NB4 (cell line): ENCODE results near the gene ARSB.

Source experiments
- MYC ChIP-seq: IDR thresholded peaks from 2 replicates; pipeline ENCODE4 v1.6.1; 2011; ENCODE audit warnings: low read depth, low read length
- POLR2A ChIP-seq: IDR thresholded peaks from 2 replicates; pipeline ENCODE4 v1.6.1; 2011; ENCODE audit warnings: mild to moderate bottlenecking; ENCODE audit not compliant: insufficient read length; ENCODE audit errors: extremely low read depth
- TF ChIP-seq, protein P1 (sequence below): IDR thresholded peaks from one replicate; pipeline ENCODE4 v1.5.1; 2012; ENCODE audit warnings: low read depth, low read length
- TF ChIP-seq, protein P2 (sequence below): IDR thresholded peaks from 2 replicates; pipeline ENCODE4 v1.6.1; 2011; ENCODE audit warnings: low read depth, low read length

DNA sequence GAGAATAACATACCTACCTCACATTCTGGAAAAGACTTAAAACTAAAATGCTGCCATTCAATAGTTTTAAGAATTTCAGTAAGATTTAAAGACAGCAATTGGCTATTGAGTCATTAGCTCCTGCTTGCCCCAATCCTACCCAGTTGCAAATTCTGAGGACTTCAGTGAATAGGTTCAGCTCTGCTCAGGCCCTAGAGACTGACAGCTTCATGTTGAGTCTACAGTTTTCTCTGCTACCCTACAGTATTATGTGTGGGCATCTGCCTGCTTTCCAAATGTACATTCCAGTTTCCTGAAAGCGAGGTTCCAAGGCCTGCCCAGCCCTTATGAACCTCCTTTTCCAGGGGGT, 61.5 kb downstream of the ARSB start:
- TF ChIP-seq, protein P1, sequence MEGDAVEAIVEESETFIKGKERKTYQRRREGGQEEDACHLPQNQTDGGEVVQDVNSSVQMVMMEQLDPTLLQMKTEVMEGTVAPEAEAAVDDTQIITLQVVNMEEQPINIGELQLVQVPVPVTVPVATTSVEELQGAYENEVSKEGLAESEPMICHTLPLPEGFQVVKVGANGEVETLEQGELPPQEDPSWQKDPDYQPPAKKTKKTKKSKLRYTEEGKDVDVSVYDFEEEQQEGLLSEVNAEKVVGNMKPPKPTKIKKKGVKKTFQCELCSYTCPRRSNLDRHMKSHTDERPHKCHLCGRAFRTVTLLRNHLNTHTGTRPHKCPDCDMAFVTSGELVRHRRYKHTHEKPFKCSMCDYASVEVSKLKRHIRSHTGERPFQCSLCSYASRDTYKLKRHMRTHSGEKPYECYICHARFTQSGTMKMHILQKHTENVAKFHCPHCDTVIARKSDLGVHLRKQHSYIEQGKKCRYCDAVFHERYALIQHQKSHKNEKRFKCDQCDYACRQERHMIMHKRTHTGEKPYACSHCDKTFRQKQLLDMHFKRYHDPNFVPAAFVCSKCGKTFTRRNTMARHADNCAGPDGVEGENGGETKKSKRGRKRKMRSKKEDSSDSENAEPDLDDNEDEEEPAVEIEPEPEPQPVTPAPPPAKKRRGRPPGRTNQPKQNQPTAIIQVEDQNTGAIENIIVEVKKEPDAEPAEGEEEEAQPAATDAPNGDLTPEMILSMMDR: no peak
- TF ChIP-seq POLR2A (no peak), MYC (no peak)
- TF ChIP-seq, protein P2, sequence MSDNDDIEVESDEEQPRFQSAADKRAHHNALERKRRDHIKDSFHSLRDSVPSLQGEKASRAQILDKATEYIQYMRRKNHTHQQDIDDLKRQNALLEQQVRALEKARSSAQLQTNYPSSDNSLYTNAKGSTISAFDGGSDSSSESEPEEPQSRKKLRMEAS: no peak
